K562 (cell line): ENCODE results near the gene ALAS2. TPM values are rescaled to one million over a fixed set of nuclear protein-coding genes. Genes with fewer than 3 reads are reported as not detected.

ENCODE experiments used
- BRCA1 ChIP-seq, 2 experiments: fragments of 450-650 bp in 1 of 2; sonication (generic) in 1 of 2; formaldehyde crosslinking in 1 of 2; IDR thresholded peaks; 2 replicates each; pipeline versions ENCODE4 v1.5.0 to v1.6.1; 2017 to 2020; ENCODE audit warnings: mild to moderate bottlenecking in 1 of 2, missing genetic modification reagents in 1 of 2
- CBX3 ChIP-seq, 2 experiments: IDR thresholded peaks; 1 replicate in 1 of 2; 2 replicates in 1 of 2; pipeline ENCODE4 v1.6.1; 2012; ENCODE audit warnings: inconsistent platforms in 2 of 2, low read length in 2 of 2, borderline replicate concordance in 1 of 2, control low read depth in 1 of 2
- CHD2 ChIP-seq: IDR thresholded peaks from 2 replicates; pipeline ENCODE4 v1.6.1; 2011; ENCODE audit warnings: low read depth, low read length
- ELF1 ChIP-seq: fragments of 200-800 bp; sonication (Bioruptor generic); IDR thresholded peaks from 2 replicates; pipeline ENCODE4 v1.6.1; 2016; ENCODE audit warnings: missing genetic modification characterization, missing compliant biosample characterization
- ELK1 ChIP-seq: sonication (generic); formaldehyde crosslinking; IDR thresholded peaks from 2 replicates; pipeline ENCODE4 v1.8.1; 2022; ENCODE audit warnings: missing genetic modification reagents
- ETS2 ChIP-seq: IDR thresholded peaks from 2 replicates; pipeline ENCODE4 v1.6.1; 2016; ENCODE audit warnings: borderline replicate concordance, missing genetic modification characterization, mild to moderate bottlenecking, moderate library complexity, missing compliant biosample characterization; ENCODE audit not compliant: poor library complexity, severe bottlenecking
- EZH2 ChIP-seq: IDR thresholded peaks from 2 replicates; pipeline ENCODE4 v1.6.1; 2012; ENCODE audit warnings: low read depth, mild to moderate bottlenecking, inconsistent platforms, low read length, borderline replicate concordance
- HOMEZ ChIP-seq: fragments of 250-450 bp; sonication (Bioruptor Pico); IDR thresholded peaks from 2 replicates; pipeline ENCODE4 v1.4.0; 2020; ENCODE audit warnings: mild to moderate bottlenecking, moderate library complexity
- KAT8 ChIP-seq: fragments of 450-650 bp; IDR thresholded peaks from 2 replicates; pipeline ENCODE4 v1.6.1; 2016; ENCODE audit warnings: low read depth, mild to moderate bottlenecking
- LARP7 ChIP-seq: fragments of 450-650 bp; IDR thresholded peaks from 2 replicates; pipeline ENCODE4 v1.6.1; 2016
- NR2C2 ChIP-seq, 2 experiments: fragments of 200-800 bp in 1 of 2; sonication (Bioruptor generic) in 1 of 2; sonication (generic) in 1 of 2; formaldehyde crosslinking in 1 of 2; IDR thresholded peaks; 2 replicates each; pipeline versions ENCODE4 v1.6.1 to v1.8.0; 2016 to 2022; ENCODE audit warnings: mild to moderate bottlenecking in 1 of 2, missing compliant biosample characterization in 1 of 2, missing genetic modification characterization in 1 of 2, missing genetic modification reagents in 1 of 2
- PATZ1 ChIP-seq: fragments of 250-450 bp; sonication (Bioruptor Pico); IDR thresholded peaks from 2 replicates; pipeline ENCODE4 v1.5.0; 2020; ENCODE audit warnings: mild to moderate bottlenecking, borderline replicate concordance
- RCOR1 ChIP-seq, 2 experiments: IDR thresholded peaks; 2 replicates each; pipeline ENCODE4 v1.6.1; 2012; ENCODE audit warnings: low read depth in 2 of 2, low read length in 2 of 2, borderline replicate concordance in 1 of 2, improper control_type of control experiment in 1 of 2
- SMARCA4 ChIP-seq: fragments of 450-650 bp; IDR thresholded peaks from 2 replicates; pipeline ENCODE4 v1.6.1; 2016
- TAF7 ChIP-seq: fragments of 450-650 bp; IDR thresholded peaks from 2 replicates; pipeline ENCODE4 v1.6.1; 2016; ENCODE audit warnings: missing genetic modification characterization, missing compliant biosample characterization
- TSC22D4 ChIP-seq: fragments of 450-650 bp; IDR thresholded peaks from 2 replicates; pipeline ENCODE4 v1.6.1; 2016; ENCODE audit warnings: missing genetic modification characterization, missing biosample characterization, control low read depth
- U2AF2 ChIP-seq: fragments of 200-400 bp; formaldehyde crosslinking; optimal IDR thresholded peaks from 2 replicates; pipeline ENCODE3; 2017; ENCODE audit warnings: low read depth, mild to moderate bottlenecking, low read length
- ZBTB7A ChIP-seq: IDR thresholded peaks from 2 replicates; pipeline ENCODE4 v1.6.1; 2011; ENCODE audit warnings: low read depth, mild to moderate bottlenecking, low read length, moderate library complexity, borderline replicate concordance; ENCODE audit not compliant: control insufficient read depth
- ZNF140 ChIP-seq: fragments of 250-450 bp; sonication (Bioruptor Pico); IDR thresholded peaks from 2 replicates; pipeline ENCODE4 v1.8.0; 2021; ENCODE audit warnings: moderate library complexity, mild to moderate bottlenecking, inconsistent platforms
- ZNF224 ChIP-seq: sonication (generic); formaldehyde crosslinking; IDR thresholded peaks from 2 replicates; pipeline ENCODE4 v1.8.0; 2022; ENCODE audit warnings: mild to moderate bottlenecking, missing genetic modification reagents
- ZNF507 ChIP-seq: conservative IDR thresholded peaks from 2 replicates; pipeline ENCODE4 v1.6.1; 2017; ENCODE audit warnings: missing genetic modification characterization, missing compliant biosample characterization
- polyA plus RNA-seq, 8 experiments: library from polyadenylated mRNA; depleted of rRNA in 4 of 8; stranded (reverse) in 5 of 8; unstranded in 3 of 8; fragments of >200 nt; fragmentation: Nextera tagmentation in 2 of 8; fragmentation: Illumina TruSeq in 1 of 8; extraction: Ambion mirVana in 2 of 8; extraction: Trizol in 1 of 8; gene quantifications; 2 replicates each; pipeline versions ENCODE4 v1.2.1 to v1.2.3, GENCODE V29; 2011 to 2014; ENCODE audit warnings: inconsistent platforms in 1 of 8, missing spikeins in 1 of 8
- total RNA-seq, 7 experiments: library from RNA; depleted of rRNA in 6 of 7; stranded (reverse); fragments of >200 nt in 6 of 7; fragmentation: Illumina TruSeq in 2 of 7; extraction: Trizol in 2 of 7; gene quantifications; 2 replicates each; pipeline versions ENCODE4 v1.2.1 to v1.2.3, GENCODE V29; 2011 to 2021; ENCODE audit warnings: low replicate concordance in 1 of 7
- TF ChIP-seq, protein P1 (sequence below): fragments of 450-650 bp; IDR thresholded peaks from 2 replicates; pipeline ENCODE4 v1.6.1; 2016; ENCODE audit warnings: low read depth, mild to moderate bottlenecking, moderate library complexity

Gene ALAS2
- total and polyA plus RNA-seq, 9 of the 15 experiments (the other 6 are each of a cell fraction or from before 2014, with no cell fraction given) = 14.6 to 101 (median 33.4) TPM

GRCh38 chrX:54999717-55000598 lies 30.8 kb downstream of the ALAS2 start, which contains the start of gene APEX2 (continued):
- no peak for TF ChIP-seq ETS2
- TF ChIP-seq CBX3 (IDR thresholded peaks at IDR 0.05; ENCODE audit: borderline replicate concordance in 1 of 2, low read length in 2 of 2) = no peak
- no peak for TF ChIP-seq ZBTB7A
- TF ChIP-seq TSC22D4 (tag) = no peak
- TF ChIP-seq ELK1 (CRISPR knock-in tag) = no peak
- TF ChIP-seq, protein P1, sequence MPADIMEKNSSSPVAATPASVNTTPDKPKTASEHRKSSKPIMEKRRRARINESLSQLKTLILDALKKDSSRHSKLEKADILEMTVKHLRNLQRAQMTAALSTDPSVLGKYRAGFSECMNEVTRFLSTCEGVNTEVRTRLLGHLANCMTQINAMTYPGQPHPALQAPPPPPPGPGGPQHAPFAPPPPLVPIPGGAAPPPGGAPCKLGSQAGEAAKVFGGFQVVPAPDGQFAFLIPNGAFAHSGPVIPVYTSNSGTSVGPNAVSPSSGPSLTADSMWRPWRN = no peak
- no peak for TF ChIP-seq ZNF507 (tag)
- no peak for TF ChIP-seq EZH2
- no peak for TF ChIP-seq ZNF140 (CRISPR knock-in tag)
- no peak for TF ChIP-seq KAT8
- no peak; a peak in 1 of 4 replicates for TF ChIP-seq RCOR1 (IDR thresholded peaks at IDR 0.05; ENCODE audit: borderline replicate concordance in 1 of 2, low read depth in 2 of 2, low read length in 2 of 2)
- no peak for TF ChIP-seq ZNF224 (CRISPR knock-in tag)
- no peak for TF ChIP-seq SMARCA4
- TF ChIP-seq U2AF2 = no peak
- no peak for TF ChIP-seq BRCA1 (IDR thresholded peaks at IDR 0.05)
- TF ChIP-seq BRCA1 (CRISPR knock-in tag; IDR thresholded peaks at IDR 0.05) = no peak
- TF ChIP-seq ELF1 (tag) = peak; percentile 84
- no peak for TF ChIP-seq LARP7
- no peak for TF ChIP-seq NR2C2 (CRISPR knock-in tag; IDR thresholded peaks at IDR 0.05)
- TF ChIP-seq NR2C2 (tag; IDR thresholded peaks at IDR 0.05) = peak; percentile 92
- TF ChIP-seq CHD2 = no peak
- TF ChIP-seq PATZ1 (CRISPR knock-in tag) = no peak
- no peak for TF ChIP-seq TAF7
- TF ChIP-seq HOMEZ = no peak
